ENCODE measurements around the gene ZNF326. TPM values are rescaled to one million over a fixed set of nuclear protein-coding genes. Genes with fewer than 3 reads are reported as not detected.

The ZNF326 gene
- total RNA-seq, 5 donors from 2014 or later (not counting 1 experiment from before 2014, with no cell fraction given): 16.4 to 41.3 (median 16.8) TPM

DNA sequence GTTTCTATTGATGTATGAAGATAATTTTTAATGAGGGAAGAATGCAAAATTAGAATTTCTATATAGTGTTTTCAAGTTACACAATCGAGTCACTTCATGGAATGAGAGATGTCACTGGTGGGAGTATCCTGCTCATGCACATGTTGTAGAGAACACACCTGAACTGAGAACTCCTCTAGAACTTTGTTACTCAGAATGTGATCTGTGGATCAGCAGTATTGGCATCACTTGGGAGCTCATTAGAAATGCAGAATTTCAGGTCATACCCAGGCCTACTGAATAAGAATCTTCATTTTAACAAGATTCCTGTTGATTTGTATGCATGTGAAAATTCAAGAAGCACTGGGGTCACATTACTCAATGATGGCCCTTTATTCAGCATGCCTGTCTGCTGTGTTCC lies 28.8 kb downstream of the ZNF326 start:
- Mint-ChIP-seq H3K27ac (no peak overlapping the region), H3K27me3 (no peaks in the 10 kb centered on the region), H3K9me3 (peaks cover 0 to 29% (median 3%) of the 10 kb centered on the region in 3 donors), H3K36me3 (peaks cover 86% of the 10 kb centered on the region), H3K4me1 (peaks cover 0 to 12% (median 0%) of the 10 kb centered on the region in 3 donors), H3K4me3 (no peak overlapping the region)
- Histone ChIP-seq H3K27ac (ENCODE audit: low read length) (no peak overlapping the region), H3K36me3 (ENCODE audit: control insufficient read depth in 2 of 2, extremely low read depth in 1 of 2, insufficient read depth in 1 of 2, low read length in 1 of 2) (peaks cover 3 to 62% of the 10 kb centered on the region in 2 donors), H3K4me3 (ENCODE audit: control insufficient read depth in 1 of 2, extremely low read depth in 1 of 2, low read length in 1 of 2) (no peak overlapping the region), H3K9me3 (no peaks in the 10 kb centered on the region), H3K27me3 (replicated peaks in 1 of 2; ENCODE audit: control insufficient read depth in 2 of 2, extremely low read depth in 1 of 2, insufficient read depth in 2 of 2, low read length in 1 of 2) (no peaks in the 10 kb centered on the region), H3K4me1 (ENCODE audit: control insufficient read depth in 1 of 2, extremely low read depth in 1 of 2, insufficient read depth in 2 of 2, low read length in 2 of 2) (no peaks in the 10 kb centered on the region)
- ChIA-PET CTCF (no interaction called here), POLR2A (no interaction called here)
- WGBS (ENCODE audit: insufficient coverage): no CpG with 5 or more reads among the region's 1 CpG
- no peak for ATAC-seq (replicated peaks in 1 of 4)
- DNase-seq: no peak

DNA sequence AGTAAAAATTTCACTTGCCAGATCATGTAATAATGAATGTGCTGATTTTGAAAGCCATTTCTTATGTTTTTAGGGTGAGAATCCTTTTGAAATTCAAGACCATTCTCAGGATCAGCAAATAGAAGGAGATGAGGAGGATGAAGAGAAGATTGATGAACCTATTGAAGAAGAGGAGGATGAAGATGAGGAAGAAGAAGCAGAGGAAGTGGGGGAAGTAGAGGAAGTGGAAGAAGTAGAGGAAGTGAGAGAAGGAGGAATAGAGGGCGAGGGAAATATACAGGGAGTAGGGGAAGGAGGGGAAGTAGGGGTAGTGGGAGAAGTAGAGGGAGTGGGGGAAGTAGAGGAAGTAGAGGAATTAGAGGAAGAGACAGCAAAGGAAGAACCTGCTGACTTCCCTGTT lies 32.4 kb downstream of the ZNF326 start:
- Mint-ChIP-seq H3K36me3 (peaks cover 71% of the 10 kb centered on the region), H3K27ac (no peak overlapping the region), H3K27me3 (no peaks in the 10 kb centered on the region), H3K4me1 (peaks cover 0 to 12% (median 0%) of the 10 kb centered on the region in 3 donors), H3K9me3 (peaks cover 0 to 19% (median 3%) of the 10 kb centered on the region in 3 donors), H3K4me3 (no peak overlapping the region)
- H3K27me3 ChIP-seq (replicated peaks in 1 of 2; ENCODE audit: control insufficient read depth in 2 of 2, extremely low read depth in 1 of 2, insufficient read depth in 2 of 2, low read length in 1 of 2): no peaks in the 10 kb centered on the region
- 92% methylated on average over 1 of the region's 1 CpG for WGBS (ENCODE audit: insufficient coverage)
- CTCF ChIA-PET: no interaction called here
- no peaks in the 10 kb centered on the region for H3K4me1 ChIP-seq (ENCODE audit: control insufficient read depth in 1 of 2, extremely low read depth in 1 of 2, insufficient read depth in 2 of 2, low read length in 2 of 2)
- H3K36me3 ChIP-seq (ENCODE audit: control insufficient read depth in 2 of 2, extremely low read depth in 1 of 2, insufficient read depth in 1 of 2, low read length in 1 of 2): peaks cover 7 to 47% of the 10 kb centered on the region in 2 donors
- ATAC-seq (replicated peaks in 1 of 4): no peak
- H3K9me3 ChIP-seq: no peaks in the 10 kb centered on the region
- POLR2A ChIA-PET: no interaction called here
- H3K27ac ChIP-seq (ENCODE audit: low read length): no peak overlapping the region
- no peak for DNase-seq
- H3K4me3 ChIP-seq (ENCODE audit: control insufficient read depth in 1 of 2, extremely low read depth in 1 of 2, low read length in 1 of 2): no peak overlapping the region

DNA sequence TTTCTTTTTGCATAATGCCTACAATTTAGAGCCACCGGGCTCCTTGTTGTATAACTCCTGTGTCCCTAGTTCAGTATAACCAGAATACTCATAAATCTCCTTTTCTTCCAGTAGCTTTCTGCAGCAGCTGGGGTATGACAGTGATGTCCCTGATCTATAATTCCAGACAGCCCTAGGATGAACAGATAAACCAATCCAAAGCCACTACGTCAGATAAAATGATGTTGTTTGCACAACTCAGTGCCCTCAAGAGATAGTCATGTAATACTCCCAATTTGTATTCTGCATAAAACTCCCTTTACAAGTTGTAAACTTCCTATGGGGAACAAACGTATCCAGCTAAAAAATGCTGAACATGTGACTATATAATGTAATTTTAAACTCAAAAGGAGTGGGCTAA lies 44.7 kb downstream of the ZNF326 start:
- no peaks in the 10 kb centered on the region for H3K27me3 Mint-ChIP-seq
- no peaks in the 10 kb centered on the region for H3K4me1 Mint-ChIP-seq
- no peak overlapping the region for H3K4me3 Mint-ChIP-seq
- no peaks in the 10 kb centered on the region for H3K4me1 ChIP-seq (ENCODE audit: control insufficient read depth in 1 of 2, extremely low read depth in 1 of 2, insufficient read depth in 2 of 2, low read length in 2 of 2)
- POLR2A ChIA-PET: no interaction called here
- no peak overlapping the region for H3K27ac ChIP-seq (ENCODE audit: low read length)
- CTCF ChIA-PET: no interaction called here
- no peaks in the 10 kb centered on the region for H3K27me3 ChIP-seq (replicated peaks in 1 of 2; ENCODE audit: control insufficient read depth in 2 of 2, extremely low read depth in 1 of 2, insufficient read depth in 2 of 2, low read length in 1 of 2)
- no peaks in the 10 kb centered on the region for H3K36me3 Mint-ChIP-seq
- WGBS (ENCODE audit: insufficient coverage): 100% methylated on average over 1 of the region's 3 CpGs
- ATAC-seq (replicated peaks in 1 of 4) (no peak), DNase-seq (no peak)
- H3K9me3 ChIP-seq: no peaks in the 10 kb centered on the region
- no peaks in the 10 kb centered on the region for H3K9me3 Mint-ChIP-seq
- no peak overlapping the region for H3K27ac Mint-ChIP-seq
- no peak overlapping the region for H3K4me3 ChIP-seq (ENCODE audit: control insufficient read depth in 1 of 2, extremely low read depth in 1 of 2, low read length in 1 of 2)
- H3K36me3 ChIP-seq (ENCODE audit: control insufficient read depth in 2 of 2, extremely low read depth in 1 of 2, insufficient read depth in 1 of 2, low read length in 1 of 2): no peaks in the 10 kb centered on the region

DNA sequence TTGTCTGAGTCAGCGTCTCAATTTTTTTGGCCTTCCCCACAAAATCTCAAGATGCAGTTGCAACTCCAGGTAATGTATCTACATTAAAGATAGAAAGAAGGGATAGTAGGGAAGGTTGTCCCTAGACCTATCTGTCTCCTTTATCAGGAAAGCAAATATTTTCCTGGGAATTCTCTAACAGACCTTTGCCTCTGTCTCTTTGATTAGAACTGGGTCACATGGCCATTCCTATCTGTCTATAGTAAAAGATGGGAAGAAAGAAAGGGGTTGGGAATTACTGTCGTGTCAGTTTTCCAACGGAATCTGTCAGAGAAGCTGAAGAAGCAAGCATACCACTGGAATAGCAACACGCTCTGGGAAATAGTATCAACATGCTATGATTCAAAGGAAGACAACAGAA lies 48.7 kb downstream of the ZNF326 start:
- Histone ChIP-seq H3K9me3 (no peaks in the 10 kb centered on the region), H3K4me3 (ENCODE audit: control insufficient read depth in 1 of 2, extremely low read depth in 1 of 2, low read length in 1 of 2) (no peak overlapping the region), H3K27me3 (replicated peaks in 1 of 2; ENCODE audit: control insufficient read depth in 2 of 2, extremely low read depth in 1 of 2, insufficient read depth in 2 of 2, low read length in 1 of 2) (no peaks in the 10 kb centered on the region), H3K36me3 (ENCODE audit: control insufficient read depth in 2 of 2, extremely low read depth in 1 of 2, insufficient read depth in 1 of 2, low read length in 1 of 2) (no peaks in the 10 kb centered on the region), H3K27ac (ENCODE audit: low read length) (no peak overlapping the region), H3K4me1 (ENCODE audit: control insufficient read depth in 1 of 2, extremely low read depth in 1 of 2, insufficient read depth in 2 of 2, low read length in 2 of 2) (no peaks in the 10 kb centered on the region)
- ChIA-PET POLR2A (no interaction called here), CTCF (no interaction called here)
- DNase-seq (no peak), ATAC-seq (replicated peaks in 1 of 4) (no peak)
- WGBS (ENCODE audit: insufficient coverage): no CpG with 5 or more reads among the region's 4 CpGs
- Mint-ChIP-seq H3K9me3 (no peaks in the 10 kb centered on the region), H3K36me3 (no peaks in the 10 kb centered on the region), H3K27me3 (peaks cover 0 to 4% of the 10 kb centered on the region in 2 donors), H3K4me3 (no peak overlapping the region), H3K27ac (no peak overlapping the region), H3K4me1 (no peaks in the 10 kb centered on the region)

DNA sequence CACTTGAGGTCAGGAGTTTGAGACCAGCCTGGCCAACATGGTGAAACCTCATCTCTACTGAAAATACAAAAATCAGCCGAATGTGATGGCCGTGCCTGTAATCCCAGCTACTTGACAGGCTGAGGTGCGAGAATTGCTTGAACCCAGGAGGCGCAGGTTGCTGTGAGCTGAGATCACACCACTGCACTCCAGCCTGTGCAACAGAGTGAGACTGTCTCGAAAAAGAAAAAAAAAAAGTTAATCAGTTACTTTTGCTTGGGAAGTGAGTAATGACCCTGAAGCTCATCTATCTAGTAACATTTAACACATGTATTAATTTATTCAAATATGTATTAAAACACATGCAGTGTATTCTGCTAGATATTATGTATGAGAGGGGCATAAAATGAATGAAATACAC lies 49.4 kb downstream of the ZNF326 start:
- H3K9me3 Mint-ChIP-seq: no peaks in the 10 kb centered on the region
- no peaks in the 10 kb centered on the region for H3K9me3 ChIP-seq
- no peak overlapping the region for H3K4me3 Mint-ChIP-seq
- ChIA-PET POLR2A (interaction anchor here in 1 of 2 donors (0.6 kb wide), 1 partner anchor 108 kb away, joined by 3 read pairs; no protein-coding TSS in a partner anchor), CTCF (no interaction called here)
- no peaks in the 10 kb centered on the region for H3K36me3 ChIP-seq (ENCODE audit: control insufficient read depth in 2 of 2, extremely low read depth in 1 of 2, insufficient read depth in 1 of 2, low read length in 1 of 2)
- no peak overlapping the region for H3K4me3 ChIP-seq (ENCODE audit: control insufficient read depth in 1 of 2, extremely low read depth in 1 of 2, low read length in 1 of 2)
- H3K27ac ChIP-seq (ENCODE audit: low read length): no peak overlapping the region
- ATAC-seq (replicated peaks in 1 of 4): no peak
- no peak for DNase-seq
- H3K4me1 Mint-ChIP-seq: no peaks in the 10 kb centered on the region
- peaks cover 0 to 4% of the 10 kb centered on the region in 2 donors for H3K27me3 Mint-ChIP-seq
- H3K27me3 ChIP-seq (replicated peaks in 1 of 2; ENCODE audit: control insufficient read depth in 2 of 2, extremely low read depth in 1 of 2, insufficient read depth in 2 of 2, low read length in 1 of 2): no peaks in the 10 kb centered on the region
- no peak overlapping the region for H3K27ac Mint-ChIP-seq
- WGBS (ENCODE audit: insufficient coverage): 97% methylated on average over 4 of the region's 5 CpGs
- no peaks in the 10 kb centered on the region for H3K36me3 Mint-ChIP-seq
- H3K4me1 ChIP-seq (ENCODE audit: control insufficient read depth in 1 of 2, extremely low read depth in 1 of 2, insufficient read depth in 2 of 2, low read length in 2 of 2): no peaks in the 10 kb centered on the region

DNA sequence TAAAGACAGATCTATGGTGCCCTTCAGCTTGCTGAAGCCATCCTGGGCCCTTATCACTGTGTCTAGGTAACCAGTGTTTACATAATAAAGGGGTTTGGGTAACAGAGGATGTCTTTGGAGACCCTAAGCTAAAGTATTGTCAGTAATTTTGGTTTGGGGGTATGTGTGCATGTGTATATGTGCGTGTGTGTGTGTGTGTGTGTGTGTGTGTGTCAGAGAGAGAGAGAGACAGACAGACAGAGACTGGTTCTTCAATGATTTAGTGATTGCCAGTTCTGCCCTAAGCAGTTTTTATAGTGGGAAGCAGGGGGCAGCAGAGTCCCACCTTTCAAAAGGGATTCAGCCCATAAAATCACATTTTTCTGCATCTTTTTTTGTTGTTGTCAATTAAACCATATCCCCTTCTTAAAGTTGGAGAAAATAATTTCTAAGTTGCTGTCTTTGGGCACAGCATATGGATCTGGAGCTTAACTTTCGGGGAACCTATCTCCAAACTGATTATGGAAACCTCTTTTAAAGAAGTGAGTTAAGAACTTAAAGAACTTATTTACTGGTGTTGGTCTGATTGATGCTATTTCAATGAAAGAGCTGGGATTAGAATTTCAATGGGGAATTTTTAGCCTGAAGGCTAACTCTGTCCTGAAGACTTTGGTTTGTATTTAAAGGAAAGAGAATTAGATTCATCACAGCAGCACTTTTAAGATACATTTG lies 51.1 kb downstream of the ZNF326 start:
- no peak overlapping the region for H3K4me3 ChIP-seq (ENCODE audit: control insufficient read depth in 1 of 2, extremely low read depth in 1 of 2, low read length in 1 of 2)
- H3K4me1 ChIP-seq (ENCODE audit: control insufficient read depth in 1 of 2, extremely low read depth in 1 of 2, insufficient read depth in 2 of 2, low read length in 2 of 2): no peaks in the 10 kb centered on the region
- peaks cover 0 to 3% of the 10 kb centered on the region in 2 experiments for H3K27me3 ChIP-seq (replicated peaks in 1 of 2; ENCODE audit: control insufficient read depth in 2 of 2, extremely low read depth in 1 of 2, insufficient read depth in 2 of 2, low read length in 1 of 2)
- no peak overlapping the region for H3K27ac ChIP-seq (ENCODE audit: low read length)
- Mint-ChIP-seq H3K27ac (no peak overlapping the region), H3K4me1 (no peaks in the 10 kb centered on the region), H3K36me3 (no peaks in the 10 kb centered on the region), H3K27me3 (peaks cover 0 to 4% of the 10 kb centered on the region in 2 donors), H3K9me3 (no peaks in the 10 kb centered on the region), H3K4me3 (no peak overlapping the region)
- DNase-seq (peak in 13 of 35 experiments; percentile 2 to 27 (median 7)), ATAC-seq (replicated peaks in 1 of 4) (peak in 1 of 4 experiments; percentile 38)
- ChIA-PET POLR2A (no interaction called here), CTCF (interaction anchor here (0.7 to 0.9 kb wide), 2 partner anchors 39 to 384 kb away, joined by 3 read pairs; no protein-coding TSS in a partner anchor)
- no peaks in the 10 kb centered on the region for H3K9me3 ChIP-seq
- WGBS (ENCODE audit: insufficient coverage): no CpG with 5 or more reads among the region's 2 CpGs
- no peaks in the 10 kb centered on the region for H3K36me3 ChIP-seq (ENCODE audit: control insufficient read depth in 2 of 2, extremely low read depth in 1 of 2, insufficient read depth in 1 of 2, low read length in 1 of 2)
